Neutrophil (primary cell): ENCODE results near the gene FRMD5.
"Not testable (repeated sequence)": the region's sequence is repeated elsewhere in the genome, so short reads cannot be mapped to it uniquely, and the experiment has no call there.

Source experiments
- H3K27ac ChIP-seq: fragments of 200-600 bp; sonication (generic); 2 replicates; pipeline ENCODE4 v1.5.1; 2016; ENCODE audit warnings: mild to moderate bottlenecking, moderate library complexity
- H3K27me3 ChIP-seq: fragments of 200-600 bp; sonication (generic); 2 replicates; pipeline ENCODE4 v1.6.0; 2016; ENCODE audit warnings: mild to moderate bottlenecking
- H3K36me3 ChIP-seq: fragments of 200-600 bp; sonication (generic); 2 replicates; pipeline ENCODE4 v1.5.1; 2017
- H3K4me1 ChIP-seq, 2 experiments: fragments of 200-600 bp in 1 of 2; sonication (generic) in 1 of 2; 1 replicate in 1 of 2; 2 replicates in 1 of 2; pipeline versions ENCODE4 v1.5.1 to v1.6.1; 2013 to 2016; ENCODE audit warnings: low read depth in 1 of 2, low read length in 1 of 2, mild to moderate bottlenecking in 1 of 2, moderate library complexity in 1 of 2; ENCODE audit not compliant: control insufficient read depth in 1 of 2, insufficient read depth in 1 of 2
- H3K4me3 ChIP-seq, 2 experiments: fragments of 200-600 bp in 1 of 2; sonication (generic) in 1 of 2; 1 replicate in 1 of 2; 2 replicates in 1 of 2; pipeline ENCODE4 v1.5.1; 2013 to 2016; ENCODE audit warnings: low read depth in 1 of 2, low read length in 1 of 2, mild to moderate bottlenecking in 1 of 2, moderate library complexity in 1 of 2
- H3K9me3 ChIP-seq: fragments of 200-600 bp; sonication (generic); 2 replicates; pipeline ENCODE4 v1.5.1; 2016
- TF ChIP-seq, protein P1 (sequence below): fragments of 200-600 bp; sonication (generic); IDR thresholded peaks from 2 replicates; pipeline ENCODE4 v1.5.1; 2016; ENCODE audit warnings: antibody characterized with exemption

FRMD5 gene

DNA sequence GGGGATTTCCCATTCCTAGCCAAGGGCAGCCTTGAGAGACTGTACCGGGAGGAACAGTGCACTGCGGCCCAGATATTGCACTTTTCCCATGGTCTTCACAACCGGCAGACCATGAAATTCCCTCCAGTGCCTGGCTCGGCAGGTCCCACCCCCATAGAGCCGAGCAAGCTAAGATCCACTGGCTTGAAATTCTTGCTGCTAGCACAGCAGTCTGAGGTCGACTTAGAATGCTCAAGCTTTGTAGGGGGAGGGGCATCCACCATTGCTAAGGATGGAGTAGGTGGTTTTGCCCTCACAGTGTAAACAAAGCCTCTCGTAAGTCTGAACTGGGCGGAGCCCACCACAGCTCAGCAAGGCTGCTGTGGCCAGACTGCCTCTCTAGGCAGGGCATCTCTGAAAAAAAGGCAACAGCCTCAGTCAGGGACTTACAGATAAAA, 156.3 kb downstream of the FRMD5 start:
- no peaks in the 10 kb centered on the region for H3K36me3 ChIP-seq
- H3K9me3 ChIP-seq: no peaks in the 10 kb centered on the region
- H3K27ac ChIP-seq: no peak overlapping the region
- H3K27me3 ChIP-seq: peaks cover 5% of the 10 kb centered on the region
- TF ChIP-seq, protein P1, sequence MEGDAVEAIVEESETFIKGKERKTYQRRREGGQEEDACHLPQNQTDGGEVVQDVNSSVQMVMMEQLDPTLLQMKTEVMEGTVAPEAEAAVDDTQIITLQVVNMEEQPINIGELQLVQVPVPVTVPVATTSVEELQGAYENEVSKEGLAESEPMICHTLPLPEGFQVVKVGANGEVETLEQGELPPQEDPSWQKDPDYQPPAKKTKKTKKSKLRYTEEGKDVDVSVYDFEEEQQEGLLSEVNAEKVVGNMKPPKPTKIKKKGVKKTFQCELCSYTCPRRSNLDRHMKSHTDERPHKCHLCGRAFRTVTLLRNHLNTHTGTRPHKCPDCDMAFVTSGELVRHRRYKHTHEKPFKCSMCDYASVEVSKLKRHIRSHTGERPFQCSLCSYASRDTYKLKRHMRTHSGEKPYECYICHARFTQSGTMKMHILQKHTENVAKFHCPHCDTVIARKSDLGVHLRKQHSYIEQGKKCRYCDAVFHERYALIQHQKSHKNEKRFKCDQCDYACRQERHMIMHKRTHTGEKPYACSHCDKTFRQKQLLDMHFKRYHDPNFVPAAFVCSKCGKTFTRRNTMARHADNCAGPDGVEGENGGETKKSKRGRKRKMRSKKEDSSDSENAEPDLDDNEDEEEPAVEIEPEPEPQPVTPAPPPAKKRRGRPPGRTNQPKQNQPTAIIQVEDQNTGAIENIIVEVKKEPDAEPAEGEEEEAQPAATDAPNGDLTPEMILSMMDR: no peak
- no peak overlapping the region for H3K4me3 ChIP-seq
- H3K4me1 ChIP-seq: no peaks in the 10 kb centered on the region

GRCh38 chr15:44035781-44036699, 159.0 kb downstream of the FRMD5 start:
- no peak overlapping the region for H3K27ac ChIP-seq
- TF ChIP-seq, protein P1: no peak
- H3K9me3 ChIP-seq: no peaks in the 10 kb centered on the region
- H3K36me3 ChIP-seq: no peaks in the 10 kb centered on the region
- no peak overlapping the region for H3K4me3 ChIP-seq
- peaks cover 5% of the 10 kb centered on the region for H3K27me3 ChIP-seq
- H3K4me1 ChIP-seq: no peaks in the 10 kb centered on the region

DNA sequence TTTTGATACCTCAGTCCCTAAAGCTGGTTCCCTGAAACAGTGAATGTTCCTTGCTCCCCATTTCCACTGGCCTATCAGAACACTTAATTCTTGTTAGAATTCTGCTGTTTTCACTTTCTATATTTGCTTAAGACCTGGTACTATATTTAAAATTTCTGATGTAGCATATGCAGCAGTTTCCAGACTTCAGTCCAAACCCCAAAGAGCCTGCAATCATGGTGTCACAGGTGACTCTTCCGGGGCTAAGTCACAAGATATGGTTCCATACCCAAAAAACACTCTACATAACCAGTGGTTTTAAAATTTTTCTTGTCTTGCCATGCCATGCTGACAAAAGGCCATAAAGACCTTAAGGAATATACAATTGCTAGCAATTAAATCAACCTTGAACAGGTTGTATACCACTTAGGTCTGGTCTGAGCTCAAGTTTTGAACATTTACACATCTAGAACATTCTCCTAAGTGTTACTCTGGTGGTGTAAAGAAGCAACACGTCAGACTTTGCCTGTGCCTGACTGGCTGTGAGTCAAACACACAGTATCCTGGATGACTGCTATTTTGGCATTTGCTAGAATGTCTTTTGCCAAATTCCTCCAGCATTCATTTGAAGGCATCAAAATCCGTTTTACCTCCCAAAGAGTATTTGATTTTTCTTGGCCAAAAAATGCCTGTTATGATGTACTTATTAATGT, 160.0 kb downstream of the FRMD5 start:
- TF ChIP-seq, protein P1: no peak
- no peaks in the 10 kb centered on the region for H3K4me1 ChIP-seq
- H3K27me3 ChIP-seq: peaks cover 5% of the 10 kb centered on the region
- H3K9me3 ChIP-seq: no peaks in the 10 kb centered on the region
- H3K36me3 ChIP-seq: no peaks in the 10 kb centered on the region
- no peak overlapping the region for H3K4me3 ChIP-seq
- no peak overlapping the region for H3K27ac ChIP-seq

GRCh38 chr15:44034334-44034733, 160.7 kb downstream of the FRMD5 start:
- TF ChIP-seq, protein P1: no peak

DNA sequence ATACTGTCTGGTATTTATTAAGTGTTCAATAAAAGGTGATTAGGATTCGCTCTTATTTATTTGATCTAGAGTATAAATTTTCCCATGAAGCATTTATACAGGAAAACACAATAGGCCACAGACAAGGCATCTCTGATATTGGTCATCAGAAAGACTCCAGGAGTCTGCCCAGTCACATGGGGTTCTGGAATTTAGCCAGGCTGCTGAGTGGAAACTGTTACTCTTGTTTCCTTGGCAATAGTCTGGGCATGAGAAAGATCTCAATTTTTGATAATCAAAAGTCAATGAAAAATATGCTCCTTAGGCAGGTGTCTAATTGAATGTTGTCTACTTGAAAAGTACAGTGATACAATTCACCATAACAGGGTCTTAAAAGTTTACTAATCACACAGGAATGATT, 161.2 kb downstream of the FRMD5 start:
- no peaks in the 10 kb centered on the region for H3K36me3 ChIP-seq
- H3K4me1 ChIP-seq: no peaks in the 10 kb centered on the region
- no peak overlapping the region for H3K27ac ChIP-seq
- H3K9me3 ChIP-seq: no peaks in the 10 kb centered on the region
- H3K4me3 ChIP-seq: no peak overlapping the region
- H3K27me3 ChIP-seq: peaks cover 5% of the 10 kb centered on the region
- TF ChIP-seq, protein P1: no peak

More at GRCh38 chr15:44034334-44034733, 160.7 kb downstream of the FRMD5 start:
- Histone ChIP-seq H3K4me3 (no peak overlapping the region), H3K4me1 (no peaks in the 10 kb centered on the region), H3K27ac (no peak overlapping the region), H3K9me3 (no peaks in the 10 kb centered on the region), H3K36me3 (no peaks in the 10 kb centered on the region), H3K27me3 (peaks cover 5% of the 10 kb centered on the region)

- not testable (repeated sequence) for H3K9me3 ChIP-seq, H3K36me3 ChIP-seq, H3K27ac ChIP-seq, H3K4me3 ChIP-seq, H3K4me1 ChIP-seq, H3K27me3 ChIP-seq
Measured at GRCh38 chr15:44032820-44033219, 162.3 kb downstream of the FRMD5 start.
